IMR-90 (cell line): ENCODE data around the gene MSI2. TPM values are rescaled to one million over a fixed set of nuclear protein-coding genes. Genes with fewer than 3 reads are reported as not detected.

Source experiments
- SMC3 ChIP-seq: fragments of 150-350 bp; IDR thresholded peaks from 2 replicates; pipeline ENCODE4 v1.6.1; 2016; ENCODE audit warnings: low read depth, mild to moderate bottlenecking, antibody characterized with exemption, low read length, moderate library complexity
- USF2 ChIP-seq: fragments of 150-350 bp; IDR thresholded peaks from 2 replicates; pipeline ENCODE4 v1.6.1; 2017; ENCODE audit warnings: mild to moderate bottlenecking, antibody characterized with exemption, low read length, low read depth
- polyA plus RNA-seq, 3 experiments: library from polyadenylated mRNA; depleted of rRNA; stranded (reverse); fragments of >200 nt; gene quantifications; 2 replicates each; pipeline ENCODE4 v1.2.3, GENCODE V29; 2012; ENCODE audit warnings: low replicate concordance in 1 of 3
- total RNA-seq: library from RNA; depleted of rRNA; stranded (reverse); fragments of >200 nt; gene quantifications from 2 replicates; pipeline ENCODE4 v1.2.3, GENCODE V29; 2012

Gene MSI2
- total and polyA plus RNA-seq, 2 of the 4 experiments (the other 2 are of a cell fraction) = 13.0 to 16.0 TPM

GRCh38 chr17:57589151-57590034 is 333.1 kb downstream of the MSI2 start (continued):
- TF ChIP-seq USF2 (no peak), SMC3 (no peak)
